ENCODE results near the gene STAG1. TPM values are rescaled to one million over a fixed set of nuclear protein-coding genes. Genes with fewer than 3 reads are reported as not detected.
"Not testable (repeated sequence)": the region's sequence is repeated elsewhere in the genome, so short reads cannot be mapped to it uniquely, and the experiment has no call there.

Gene STAG1
- total and polyA plus RNA-seq, 9 of the 15 experiments (the other 6 are each of a cell fraction or from before 2014, with no cell fraction given) = 2.7 to 17.7 (median 8.8) TPM

DNA sequence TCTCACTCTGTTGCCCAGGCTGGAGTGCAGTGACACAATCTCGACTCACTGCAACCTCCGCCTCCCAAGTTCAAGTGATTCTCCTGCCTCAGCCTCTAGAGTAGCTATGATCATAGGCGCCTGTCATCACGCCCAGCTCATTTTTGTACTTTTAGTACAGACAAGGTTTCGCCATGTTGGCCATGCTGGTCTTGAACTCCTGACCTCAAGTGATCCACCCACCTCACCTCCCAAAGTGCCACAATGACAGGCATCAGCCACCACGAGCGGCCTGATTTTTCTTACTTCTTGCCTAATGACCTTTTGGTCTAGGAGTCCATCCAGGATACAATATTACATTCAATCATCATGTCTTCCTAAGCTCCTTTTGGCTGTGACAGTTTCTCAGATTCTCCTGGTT, 146.0 kb downstream of the STAG1 start:
- H3K36me3 ChIP-seq (ENCODE audit: control insufficient read depth, insufficient read depth, low read length); H3K4me3 ChIP-seq; H2AFZ ChIP-seq (ENCODE audit: low read depth, low read length); ATAC-seq; CTCF ChIA-PET (ENCODE audit: low intra/inter-chr PET ratio); H3K9me1 ChIP-seq (ENCODE audit: control insufficient read depth, insufficient read depth, low read length); H3K79me2 ChIP-seq (ENCODE audit: control insufficient read depth, insufficient read depth, low read length); H3K27ac ChIP-seq (ENCODE audit: extremely low read depth, low read depth, low read length); H4K20me1 ChIP-seq (replicated peaks; ENCODE audit: control insufficient read depth, insufficient read depth, low read length); DNase-seq (ENCODE audit: extremely low read depth in 1 of 4, low spot score in 3 of 4); H3K9ac ChIP-seq (ENCODE audit: insufficient read depth in 1 of 2, low read depth in 2 of 2, low read length in 2 of 2); POLR2A ChIA-PET; H3K4me1 ChIP-seq (replicated peaks in 1 of 2; ENCODE audit: control insufficient read depth in 2 of 2, insufficient read depth in 2 of 2, low read length in 2 of 2); in situ Hi-C loops (cut with MboI); H3K9me3 ChIP-seq (replicated peaks; ENCODE audit: control insufficient read depth, insufficient read depth, low read depth, low read length); BruUV-seq (replicated peaks); H3K4me2 ChIP-seq (ENCODE audit: insufficient read depth, low read length); intact Hi-C loops (cut with micrococcal nuclease); H3K27me3 ChIP-seq (ENCODE audit: control insufficient read depth in 2 of 2, insufficient read depth in 2 of 2, low read length in 2 of 2); FAIRE-seq: not testable (repeated sequence)
- WGBS (ENCODE audit: insufficient coverage, low coverage, missing lambda C conversion rate) = 88% methylated on average over 6 of the region's 7 CpGs

DNA sequence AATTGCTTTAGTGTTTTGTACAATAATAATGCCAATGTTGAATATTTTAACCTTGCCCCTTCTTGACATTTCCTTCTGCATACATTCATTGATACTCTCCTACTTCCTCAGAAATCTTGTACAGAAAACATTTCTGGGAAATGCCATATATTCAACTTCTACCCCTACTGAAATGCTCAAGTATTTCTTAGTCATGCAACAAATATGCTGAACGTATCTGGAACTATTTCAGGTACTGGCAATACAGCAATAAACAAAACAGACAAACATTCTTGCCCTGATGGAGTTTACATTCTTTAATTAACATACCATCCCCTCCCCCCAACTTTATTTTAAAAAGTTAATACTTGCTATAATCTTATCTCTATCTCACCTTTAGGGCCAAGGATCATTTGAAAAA, 147.2 kb downstream of the STAG1 start:
- ChIA-PET POLR2A (no interaction called here), CTCF (ENCODE audit: low intra/inter-chr PET ratio) (no interaction called here)
- ATAC-seq (no peak), FAIRE-seq (no peak), DNase-seq (ENCODE audit: extremely low read depth in 1 of 4, low spot score in 3 of 4) (no peak)
- intact Hi-C loops (cut with micrococcal nuclease) = no loop called here
- Histone ChIP-seq H3K4me2 (ENCODE audit: insufficient read depth, low read length) (no peak overlapping the region), H3K79me2 (ENCODE audit: control insufficient read depth, insufficient read depth, low read length) (no peaks in the 10 kb centered on the region), H2AFZ (ENCODE audit: low read depth, low read length) (no peak overlapping the region), H4K20me1 (replicated peaks; ENCODE audit: control insufficient read depth, insufficient read depth, low read length) (no peaks in the 10 kb centered on the region), H3K9me1 (ENCODE audit: control insufficient read depth, insufficient read depth, low read length) (no peaks in the 10 kb centered on the region), H3K27ac (ENCODE audit: extremely low read depth, low read depth, low read length) (no peak overlapping the region), H3K9me3 (replicated peaks; ENCODE audit: control insufficient read depth, insufficient read depth, low read depth, low read length) (no peaks in the 10 kb centered on the region), H3K36me3 (ENCODE audit: control insufficient read depth, insufficient read depth, low read length) (no peaks in the 10 kb centered on the region), H3K9ac (ENCODE audit: insufficient read depth in 1 of 2, low read depth in 2 of 2, low read length in 2 of 2) (no peak overlapping the region), H3K27me3 (ENCODE audit: control insufficient read depth in 2 of 2, insufficient read depth in 2 of 2, low read length in 2 of 2) (no peaks in the 10 kb centered on the region), H3K4me3 (no peak overlapping the region), H3K4me1 (replicated peaks in 1 of 2; ENCODE audit: control insufficient read depth in 2 of 2, insufficient read depth in 2 of 2, low read length in 2 of 2) (no peaks in the 10 kb centered on the region)
- in situ Hi-C loops (cut with MboI) = no loop called here
- BruUV-seq (replicated peaks) = no TSS peak
- 27% methylated on average over 1 of the region's 1 CpG for WGBS (ENCODE audit: insufficient coverage, low coverage, missing lambda C conversion rate)
- TF ChIP-seq HNRNPUL1 (IDR thresholded peaks at IDR 0.05; ENCODE audit: low read length) (no peak), XRCC5 (IDR thresholded peaks at IDR 0.05; ENCODE audit: low read depth, low read length) (no peak), PCBP1 (IDR thresholded peaks at IDR 0.05; ENCODE audit: low read depth, low read length, poor library complexity, severe bottlenecking) (no peak), RBM17 (IDR thresholded peaks at IDR 0.05; ENCODE audit: borderline replicate concordance, low read depth, low read length) (no peak), CHD1 (IDR thresholded peaks at IDR 0.05; ENCODE audit: low read length) (no peak), ZNF766 (CRISPR knock-in tag; conservative IDR thresholded peaks at IDR 0.05) (no peak), RNF2 (IDR thresholded peaks at IDR 0.05) (no peak), CHD2 (IDR thresholded peaks at IDR 0.05; ENCODE audit: low read depth, low read length) (no peak), ZNF561 (CRISPR knock-in tag; conservative IDR thresholded peaks at IDR 0.05) (no peak), TBP (optimal IDR thresholded peaks at IDR 0.05; ENCODE audit: low read depth, low read length) (no peak), HOXB6 (CRISPR knock-in tag; IDR thresholded peaks at IDR 0.05; ENCODE audit: borderline replicate concordance) (no peak), CCNT2 (IDR thresholded peaks at IDR 0.05; ENCODE audit: borderline replicate concordance, extremely low read depth, insufficient read length, low read depth, low read length) (no peak), NFATC3 (IDR thresholded peaks at IDR 0.05) (no peak), BRF1 (IDR thresholded peaks at IDR 0.05; ENCODE audit: borderline replicate concordance, extremely low read depth, insufficient read length) (no peak), ZNF584 (CRISPR knock-in tag; IDR thresholded peaks at IDR 0.05; ENCODE audit: low read depth) (no peak), HLTF (IDR thresholded peaks at IDR 0.05) (no peak)
- TF ChIP-seq, protein P1, sequence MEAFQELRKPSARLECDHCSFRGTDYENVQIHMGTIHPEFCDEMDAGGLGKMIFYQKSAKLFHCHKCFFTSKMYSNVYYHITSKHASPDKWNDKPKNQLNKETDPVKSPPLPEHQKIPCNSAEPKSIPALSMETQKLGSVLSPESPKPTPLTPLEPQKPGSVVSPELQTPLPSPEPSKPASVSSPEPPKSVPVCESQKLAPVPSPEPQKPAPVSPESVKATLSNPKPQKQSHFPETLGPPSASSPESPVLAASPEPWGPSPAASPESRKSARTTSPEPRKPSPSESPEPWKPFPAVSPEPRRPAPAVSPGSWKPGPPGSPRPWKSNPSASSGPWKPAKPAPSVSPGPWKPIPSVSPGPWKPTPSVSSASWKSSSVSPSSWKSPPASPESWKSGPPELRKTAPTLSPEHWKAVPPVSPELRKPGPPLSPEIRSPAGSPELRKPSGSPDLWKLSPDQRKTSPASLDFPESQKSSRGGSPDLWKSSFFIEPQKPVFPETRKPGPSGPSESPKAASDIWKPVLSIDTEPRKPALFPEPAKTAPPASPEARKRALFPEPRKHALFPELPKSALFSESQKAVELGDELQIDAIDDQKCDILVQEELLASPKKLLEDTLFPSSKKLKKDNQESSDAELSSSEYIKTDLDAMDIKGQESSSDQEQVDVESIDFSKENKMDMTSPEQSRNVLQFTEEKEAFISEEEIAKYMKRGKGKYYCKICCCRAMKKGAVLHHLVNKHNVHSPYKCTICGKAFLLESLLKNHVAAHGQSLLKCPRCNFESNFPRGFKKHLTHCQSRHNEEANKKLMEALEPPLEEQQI (IDR thresholded peaks at IDR 0.05) = no peak

Measured in K562 (cell line).